Tongue (tissue), 2 donors: ENCODE measurements around the gene TMEM132D. TPM values are rescaled to one million over a fixed set of nuclear protein-coding genes. Genes with fewer than 3 reads are reported as not detected.
"Not testable (repeated sequence)": the region's sequence is repeated elsewhere in the genome, so short reads cannot be mapped to it uniquely, and the experiment has no call there.

ENCODE experiments used
- DNase-seq: peaks from one replicate; pipeline ENCODE4 v3.0.0-alpha.2; 2015
- total RNA-seq: library from RNA; depleted of rRNA; stranded (reverse); fragments of >200 nt; gene quantifications from one replicate; pipeline ENCODE4 v1.2.3, GENCODE V29; 2014

The TMEM132D gene
- total RNA-seq, 1 donor from 2014 or later: 1.1 TPM

- no peak for DNase-seq
Observed at GRCh38 chr12:129237881-129238280, 665.9 kb downstream of the TMEM132D start.

DNA sequence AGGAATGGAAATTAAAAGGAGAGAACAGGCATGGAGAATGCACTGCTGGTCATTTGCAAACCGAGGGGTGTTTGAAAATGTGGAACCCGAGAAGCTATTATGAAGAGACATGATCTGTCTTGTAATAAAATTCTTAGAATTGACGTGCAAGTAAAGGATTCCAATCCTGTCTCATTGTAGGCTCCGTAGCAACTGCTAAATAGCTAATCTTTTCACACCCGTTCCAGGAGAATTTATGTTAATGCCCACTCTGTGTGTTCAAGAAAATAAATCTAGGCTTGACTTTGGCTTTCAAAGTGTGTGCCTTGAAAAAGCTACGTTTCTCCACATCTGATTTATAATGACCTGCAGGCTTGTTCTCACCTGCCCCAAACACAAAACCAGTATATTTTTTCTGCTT is 669.6 kb downstream of the TMEM132D start:
- no peak for DNase-seq

DNA sequence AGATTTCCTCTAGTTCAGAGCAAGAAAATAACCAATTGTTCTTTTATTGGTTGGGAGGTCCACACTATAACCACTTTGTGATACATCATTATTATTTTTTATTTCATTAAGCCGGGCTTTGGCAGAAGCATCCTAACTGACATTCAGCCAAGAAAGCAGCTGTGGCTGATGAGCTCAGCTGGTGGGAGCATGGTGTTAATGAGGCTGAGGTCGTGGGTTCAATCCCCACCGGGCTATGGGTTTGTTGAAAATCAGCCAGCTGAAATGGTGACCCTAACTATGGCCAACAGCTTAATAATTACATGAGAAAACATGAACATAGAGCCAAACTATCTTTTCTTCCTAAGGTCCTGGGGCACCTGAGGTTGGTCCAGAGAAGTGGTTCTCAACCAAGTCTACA is 672.3 kb downstream of the TMEM132D start:
- peak; percentile 15 for DNase-seq

- DNase-seq: peak; percentile 8
Observed at GRCh38 chr12:129230995-129231394, 672.8 kb downstream of the TMEM132D start.

DNA sequence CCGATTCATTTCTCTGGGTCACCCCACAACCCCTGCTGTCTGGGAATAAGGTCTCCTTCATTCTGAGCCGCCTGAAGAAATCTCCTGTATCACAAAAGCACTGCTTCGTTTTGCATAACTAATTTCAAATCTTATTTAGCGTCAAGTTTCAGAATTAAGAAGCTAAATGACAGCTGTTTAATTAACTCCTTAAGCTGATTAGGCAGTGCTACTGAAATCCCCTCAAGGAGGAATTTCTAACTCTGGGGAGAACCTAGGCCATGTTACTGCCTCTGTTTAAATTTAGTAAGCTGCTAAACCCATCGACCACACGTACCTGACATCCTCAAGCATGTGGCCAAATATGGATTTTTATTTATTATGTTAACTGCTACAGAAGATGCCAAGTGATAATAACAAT is 677.0 kb downstream of the TMEM132D start:
- no peak for DNase-seq

GRCh38 chr12:129226005-129226404 is 677.8 kb downstream of the TMEM132D start:
- no peak for DNase-seq

- DNase-seq: no peak
Observed at GRCh38 chr12:129215556-129215955, 688.3 kb downstream of the TMEM132D start.

DNA sequence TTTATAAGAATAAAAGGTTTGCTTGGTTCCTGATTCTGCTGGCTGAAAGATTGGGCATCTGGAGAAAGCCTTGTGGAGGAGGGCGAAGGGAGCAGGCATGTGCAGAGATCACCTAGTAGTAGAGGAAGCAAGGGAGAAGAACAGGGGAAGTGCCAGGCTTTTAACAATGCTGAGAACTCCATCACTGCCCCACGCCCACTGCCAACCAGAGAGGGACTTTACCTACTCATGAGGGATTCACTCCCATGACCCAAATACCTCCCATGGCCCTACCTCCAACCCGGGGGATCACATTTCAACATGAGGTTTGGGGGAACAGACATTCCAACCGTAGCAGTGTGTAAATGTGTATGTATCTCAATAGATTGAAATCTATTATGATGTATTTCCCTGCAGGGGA is 690.3 kb downstream of the TMEM132D start:
- no peak for DNase-seq

DNA sequence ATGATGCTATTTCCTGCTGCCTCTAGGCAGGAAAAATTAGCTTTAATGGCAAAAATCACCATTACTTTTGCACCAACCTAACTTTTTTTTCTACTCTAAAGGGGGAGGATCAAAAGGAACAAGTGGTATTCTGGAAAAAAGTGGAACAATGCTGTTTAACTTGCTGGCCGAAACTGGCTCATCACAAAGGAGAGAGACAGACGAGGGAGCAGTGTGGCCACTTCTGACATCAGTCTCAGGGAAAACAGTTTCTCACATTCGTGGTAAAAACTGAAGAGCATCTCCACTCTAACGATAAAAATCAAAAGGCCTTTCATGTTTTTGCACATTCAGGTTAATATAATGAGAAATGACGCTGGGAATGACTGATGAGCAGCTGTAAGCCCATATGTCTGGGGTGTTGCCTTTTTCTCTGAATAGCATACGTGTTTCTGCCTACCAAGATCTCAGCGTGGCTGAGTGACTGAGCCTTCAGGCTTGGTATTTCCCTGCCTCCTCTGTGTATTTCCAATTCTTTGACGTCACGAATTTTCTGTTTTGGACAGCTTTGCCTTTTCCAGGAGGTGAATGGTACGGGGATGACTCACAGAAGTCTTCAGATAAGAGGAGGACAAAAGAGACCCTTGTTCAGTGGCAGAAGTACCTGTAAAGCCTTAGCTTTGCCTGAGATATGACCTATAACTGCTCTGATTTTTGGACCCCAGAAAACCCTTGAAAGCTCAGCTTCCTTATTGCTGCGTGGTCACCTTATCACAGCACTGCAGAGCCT is 691.8 kb downstream of the TMEM132D start:
- DNase-seq: peak; percentile 4

DNA sequence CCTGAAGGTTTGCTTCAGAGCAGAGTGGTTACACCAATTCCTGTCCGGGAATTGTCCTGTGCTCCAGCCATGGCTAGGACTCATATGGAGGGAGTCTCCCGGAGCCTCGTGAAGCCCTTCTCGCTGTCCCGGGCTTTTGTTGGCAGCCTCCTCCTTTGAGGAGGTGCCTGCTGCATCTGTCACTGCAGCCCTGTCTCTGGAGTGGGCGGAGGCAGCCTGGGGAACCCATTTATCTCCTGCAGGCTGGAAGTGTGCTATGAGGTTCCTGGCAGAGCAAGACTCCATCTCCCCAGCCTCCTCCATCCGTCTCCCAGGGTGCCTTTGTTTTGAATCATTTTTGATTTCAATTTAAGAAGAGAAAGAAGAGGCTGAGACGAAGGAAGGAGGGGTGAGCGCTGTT is 695.3 kb downstream of the TMEM132D start:
- DNase-seq: no peak

DNA sequence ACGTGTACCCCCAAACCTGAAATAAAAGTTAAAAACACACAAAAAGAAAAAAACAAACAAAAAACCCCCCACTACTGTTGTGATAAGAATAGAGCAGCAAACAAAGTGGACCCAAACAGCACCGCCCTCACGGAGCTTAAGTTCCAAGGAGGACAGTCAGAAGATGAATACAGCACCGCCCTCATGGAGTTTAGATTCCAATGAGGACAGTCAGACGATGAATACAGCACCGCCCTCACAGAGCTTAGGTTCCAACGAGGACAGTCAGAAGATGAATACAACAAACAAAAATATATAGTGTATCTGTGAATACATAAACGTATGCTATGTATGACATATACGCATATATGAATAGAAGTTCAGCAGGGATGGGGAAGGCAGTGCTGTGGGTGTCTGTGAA is 696.7 kb downstream of the TMEM132D start:
- DNase-seq: no peak

DNA sequence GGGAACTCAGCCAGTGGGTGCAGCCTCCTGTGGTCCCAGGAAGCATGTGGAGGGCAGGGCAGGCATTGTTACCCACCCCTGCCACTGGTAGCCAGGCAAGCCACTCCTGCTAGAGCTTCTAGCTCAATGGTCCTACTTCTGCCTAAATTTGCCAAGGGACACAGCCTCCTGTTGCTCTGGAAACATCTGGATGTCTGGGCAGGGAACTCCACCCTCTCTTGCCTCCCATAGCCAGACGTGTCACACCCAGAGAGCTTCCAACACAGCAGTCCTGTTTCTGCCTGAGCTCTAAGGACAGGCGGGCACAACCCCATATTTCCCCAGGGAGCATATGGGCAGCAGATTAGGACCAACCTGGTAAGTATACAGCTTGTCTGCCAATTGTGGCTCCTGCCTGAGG is 700.4 kb downstream of the TMEM132D start:
- DNase-seq: no peak

GRCh38 chr12:129202109-129202814 is 701.6 kb downstream of the TMEM132D start:
- no peak for DNase-seq

GRCh38 chr12:129201029-129201428 is 702.8 kb downstream of the TMEM132D start:
- no peak for DNase-seq

DNA sequence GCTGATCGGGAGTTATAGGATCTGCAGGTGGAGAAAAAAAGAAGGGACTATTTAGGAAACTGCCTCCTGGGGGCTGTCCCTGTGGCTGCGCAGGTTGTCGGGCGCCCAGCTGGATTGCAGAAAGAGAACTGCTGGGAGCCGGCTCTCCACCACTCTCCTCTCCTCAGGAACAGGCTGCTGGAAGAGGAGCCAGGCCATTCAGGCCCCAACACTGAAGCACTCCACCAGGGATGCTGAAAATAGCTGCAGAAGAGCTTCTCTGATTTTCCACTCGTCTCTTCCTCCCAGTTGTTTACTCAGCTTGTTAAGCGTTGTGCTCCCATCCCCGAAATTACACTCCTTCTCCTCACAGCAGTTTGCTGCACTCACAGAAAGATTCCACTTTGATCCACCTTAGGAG is 703.2 kb downstream of the TMEM132D start:
- DNase-seq: no peak

GRCh38 chr12:129196927-129197326 is 706.9 kb downstream of the TMEM132D start:
- no peak for DNase-seq

- no peak for DNase-seq
Observed at GRCh38 chr12:129195081-129195480, 708.7 kb downstream of the TMEM132D start.

DNA sequence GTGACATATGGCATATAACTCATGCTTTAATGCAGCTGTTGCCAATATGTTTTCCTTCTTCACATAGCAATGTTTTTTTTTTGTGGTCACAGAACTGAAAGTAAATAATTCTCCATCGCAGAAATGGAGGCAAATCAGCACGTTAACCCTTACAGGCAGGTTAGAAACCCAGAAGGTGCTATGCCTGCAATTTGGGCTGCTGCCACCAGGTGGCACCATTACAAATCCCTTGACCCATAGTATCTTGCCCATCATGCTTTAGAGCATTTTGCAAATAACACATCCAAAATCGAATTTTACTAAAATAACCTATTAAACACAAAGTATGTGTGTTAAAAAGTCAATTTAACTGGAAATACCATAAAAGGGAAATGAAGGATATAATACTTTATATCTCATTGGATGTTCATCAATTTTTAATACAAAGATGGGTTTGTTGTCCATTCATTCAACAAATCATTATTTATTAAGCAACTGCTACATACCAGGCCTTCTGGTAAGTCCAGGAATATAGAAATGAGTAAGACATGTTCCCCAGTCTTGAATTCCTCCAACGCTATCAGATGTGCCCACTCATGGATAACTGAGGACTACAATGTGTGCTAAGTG is 710.5 kb downstream of the TMEM132D start:
- no peak for DNase-seq

GRCh38 chr12:129190827-129191226 is 713.0 kb downstream of the TMEM132D start:
- DNase-seq: no peak

GRCh38 chr12:129189879-129190278 is 713.9 kb downstream of the TMEM132D start:
- not testable (repeated sequence) for DNase-seq

GRCh38 chr12:129186952-129187351 is 716.9 kb downstream of the TMEM132D start:
- DNase-seq: no peak

GRCh38 chr12:129185855-129186254 is 718.0 kb downstream of the TMEM132D start:
- peak; percentile 7 for DNase-seq
